ENCODE data around the gene CYGB. TPM values are rescaled to one million over a fixed set of nuclear protein-coding genes. Genes with fewer than 3 reads are reported as not detected.
A peak's percentile ranks its signal among the peaks of the same experiment; 100 is the strongest.

The CYGB gene
- total and polyA plus RNA-seq, 12 donors = 6.3 to 38.3 (median 14.3) TPM

GRCh38 chr17:76541739-76542454 is 4.4 kb upstream of the CYGB start:
- peaks cover 9% of the 10 kb centered on the region for H3K27me3 ChIP-seq
- peaks cover 30 to 67% of the 10 kb centered on the region in 2 donors for H3K4me1 ChIP-seq (replicated peaks in 1 of 2)
- no peak for DNase-seq
- H3K4me3 ChIP-seq = no peak overlapping the region
- H3K9me3 ChIP-seq (replicated peaks in 1 of 3) = no peaks in the 10 kb centered on the region
- peak overlapping the region in 1 of 5 donors; percentile 71 for H3K27ac ChIP-seq
- TF ChIP-seq, protein P1, sequence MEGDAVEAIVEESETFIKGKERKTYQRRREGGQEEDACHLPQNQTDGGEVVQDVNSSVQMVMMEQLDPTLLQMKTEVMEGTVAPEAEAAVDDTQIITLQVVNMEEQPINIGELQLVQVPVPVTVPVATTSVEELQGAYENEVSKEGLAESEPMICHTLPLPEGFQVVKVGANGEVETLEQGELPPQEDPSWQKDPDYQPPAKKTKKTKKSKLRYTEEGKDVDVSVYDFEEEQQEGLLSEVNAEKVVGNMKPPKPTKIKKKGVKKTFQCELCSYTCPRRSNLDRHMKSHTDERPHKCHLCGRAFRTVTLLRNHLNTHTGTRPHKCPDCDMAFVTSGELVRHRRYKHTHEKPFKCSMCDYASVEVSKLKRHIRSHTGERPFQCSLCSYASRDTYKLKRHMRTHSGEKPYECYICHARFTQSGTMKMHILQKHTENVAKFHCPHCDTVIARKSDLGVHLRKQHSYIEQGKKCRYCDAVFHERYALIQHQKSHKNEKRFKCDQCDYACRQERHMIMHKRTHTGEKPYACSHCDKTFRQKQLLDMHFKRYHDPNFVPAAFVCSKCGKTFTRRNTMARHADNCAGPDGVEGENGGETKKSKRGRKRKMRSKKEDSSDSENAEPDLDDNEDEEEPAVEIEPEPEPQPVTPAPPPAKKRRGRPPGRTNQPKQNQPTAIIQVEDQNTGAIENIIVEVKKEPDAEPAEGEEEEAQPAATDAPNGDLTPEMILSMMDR (IDR thresholded peaks at IDR 0.05) = no peak
- no peak for TF ChIP-seq POLR2A (IDR thresholded peaks at IDR 0.05)
- intact Hi-C loops (cut with DNase I) = no loop called here
- 75 to 82% (median 79%) methylated on average over 8 to 10 of the region's 10 CpGs for WGBS, 4 donors
- no peaks in the 10 kb centered on the region for H3K36me3 ChIP-seq (replicated peaks in 1 of 2)

DNA sequence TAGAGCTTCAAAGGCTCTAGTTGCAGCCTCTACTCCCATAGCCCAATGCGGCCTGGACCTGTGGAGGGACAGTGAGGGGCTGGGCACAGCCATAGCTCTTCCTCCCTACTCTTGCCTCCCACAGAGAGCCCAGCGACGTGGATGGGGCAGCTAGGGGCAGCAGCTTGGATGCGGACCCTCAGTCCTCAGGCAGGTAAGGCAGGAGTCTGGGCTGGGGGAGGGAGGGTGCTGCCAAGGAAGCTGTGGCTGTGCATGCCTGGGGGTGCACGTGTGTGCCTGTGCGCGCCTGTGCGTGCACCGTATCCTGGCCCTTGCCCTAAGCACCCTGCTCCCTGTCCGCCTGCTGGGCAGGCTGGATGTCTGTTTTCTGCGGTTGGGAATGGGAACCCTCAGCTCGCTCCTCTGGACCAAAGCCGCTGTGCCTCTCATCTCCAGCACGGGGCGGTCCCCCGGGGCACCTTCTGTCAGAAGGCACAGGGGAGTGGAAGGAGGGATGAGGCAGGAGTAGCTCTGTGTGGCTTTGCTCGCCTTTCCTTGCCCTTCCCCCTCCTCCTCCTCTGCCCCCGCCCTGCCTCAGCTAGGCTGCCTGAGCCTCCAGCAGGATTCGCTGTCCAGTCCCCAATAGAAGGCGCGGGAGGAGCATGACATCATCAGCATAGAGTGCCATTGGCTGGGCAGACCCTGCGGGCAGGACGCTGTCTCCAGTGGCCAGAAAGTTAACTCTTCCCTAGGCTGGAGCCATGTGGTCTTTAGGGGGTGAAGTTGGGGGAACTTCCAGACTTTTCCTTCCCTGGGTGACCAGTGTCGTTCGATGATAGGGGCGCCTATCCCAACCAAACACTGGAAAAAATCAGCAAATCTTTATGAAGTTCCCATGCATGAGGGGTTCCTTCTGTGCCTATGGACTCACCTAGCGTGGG is 3.1 kb upstream of the CYGB start:
- Histone ChIP-seq H3K27me3 (peaks cover 9% of the 10 kb centered on the region), H3K27ac (peak overlapping the region in 2 of 5 donors; percentile 46 to 71), H3K4me1 (replicated peaks in 1 of 2) (peaks cover 19 to 55% of the 10 kb centered on the region in 2 donors), H3K36me3 (replicated peaks in 1 of 2) (no peaks in the 10 kb centered on the region), H3K9me3 (replicated peaks in 1 of 3) (no peaks in the 10 kb centered on the region), H3K4me3 (peak overlapping the region in 1 of 4 donors; percentile 37)
- peak; percentile 93 to 99 (median 97) for DNase-seq
- TF ChIP-seq, protein P1 (IDR thresholded peaks at IDR 0.05) = peak in 4 of 6 experiments; percentile 13 to 44 (median 23)
- peak in 1 of 2 donors; percentile 21 for TF ChIP-seq POLR2A (IDR thresholded peaks at IDR 0.05)
- intact Hi-C loops (cut with DNase I) = no loop called here
- WGBS, 4 donors = 9 to 20% (median 12%) methylated on average over 6 to 27 of the region's 27 CpGs

GRCh38 chr17:76539631-76540271 is 2.2 kb upstream of the CYGB start, which contains the start of gene PRCD:
TSS of gene PRCD (plus strand) at chr17:76540044. CDS start at chr17:76540142, 98 bp downstream.
- Histone ChIP-seq H3K9me3 (replicated peaks in 1 of 3) (no peaks in the 10 kb centered on the region), H3K27ac (peak within 1 kb of the TSS in 2 of 5 donors; percentile 46 to 64), H3K36me3 (replicated peaks in 1 of 2) (no peaks in the 10 kb centered on the region), H3K4me1 (replicated peaks in 1 of 2) (peaks cover 17 to 47% of the 10 kb centered on the region in 2 donors), H3K27me3 (peaks cover 9% of the 10 kb centered on the region), H3K4me3 (peak within 1 kb of the TSS in 1 of 4 donors; percentile 37)
- intact Hi-C loops (cut with DNase I) = no loop called here
- no peak for TF ChIP-seq POLR2A (IDR thresholded peaks at IDR 0.05)
- TF ChIP-seq, protein P1 (IDR thresholded peaks at IDR 0.05) = peak in 1 of 6 experiments; percentile 12
- DNase-seq = peak in 2 of 7 donors; percentile 22 to 51
- WGBS, 4 donors = 72 to 79% (median 73%) methylated on average over 11 to 22 of the region's 22 CpGs

Measured in adrenal gland (tissue), 12 donors.